ENCODE data around the gene ADGRV1.
A peak's percentile ranks its signal among the peaks of the same experiment; 100 is the strongest.

The ADGRV1 gene

DNA sequence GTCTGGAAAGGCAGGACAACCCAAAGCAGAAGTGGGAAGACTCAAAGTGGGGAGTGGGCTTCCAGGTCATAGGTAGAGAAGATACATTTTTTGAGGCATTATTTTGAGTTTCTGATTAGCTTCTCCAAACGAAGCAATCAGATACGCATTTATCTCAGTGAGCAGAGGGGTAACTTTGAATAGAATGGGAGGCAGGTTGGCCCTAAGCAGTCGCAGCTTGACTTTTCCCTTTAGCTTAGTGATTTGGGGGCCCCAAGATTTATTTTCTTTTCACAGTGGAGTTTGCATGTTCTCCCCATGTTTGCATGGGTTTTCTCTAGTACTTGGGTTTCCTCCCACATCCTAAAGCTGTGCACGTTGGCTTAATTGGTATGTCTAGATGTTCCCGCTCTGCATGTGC lies 422.6 kb downstream of the ADGRV1 start:
- no peak for DNase-seq (ENCODE audit: low read depth)
- TF ChIP-seq, protein P1, sequence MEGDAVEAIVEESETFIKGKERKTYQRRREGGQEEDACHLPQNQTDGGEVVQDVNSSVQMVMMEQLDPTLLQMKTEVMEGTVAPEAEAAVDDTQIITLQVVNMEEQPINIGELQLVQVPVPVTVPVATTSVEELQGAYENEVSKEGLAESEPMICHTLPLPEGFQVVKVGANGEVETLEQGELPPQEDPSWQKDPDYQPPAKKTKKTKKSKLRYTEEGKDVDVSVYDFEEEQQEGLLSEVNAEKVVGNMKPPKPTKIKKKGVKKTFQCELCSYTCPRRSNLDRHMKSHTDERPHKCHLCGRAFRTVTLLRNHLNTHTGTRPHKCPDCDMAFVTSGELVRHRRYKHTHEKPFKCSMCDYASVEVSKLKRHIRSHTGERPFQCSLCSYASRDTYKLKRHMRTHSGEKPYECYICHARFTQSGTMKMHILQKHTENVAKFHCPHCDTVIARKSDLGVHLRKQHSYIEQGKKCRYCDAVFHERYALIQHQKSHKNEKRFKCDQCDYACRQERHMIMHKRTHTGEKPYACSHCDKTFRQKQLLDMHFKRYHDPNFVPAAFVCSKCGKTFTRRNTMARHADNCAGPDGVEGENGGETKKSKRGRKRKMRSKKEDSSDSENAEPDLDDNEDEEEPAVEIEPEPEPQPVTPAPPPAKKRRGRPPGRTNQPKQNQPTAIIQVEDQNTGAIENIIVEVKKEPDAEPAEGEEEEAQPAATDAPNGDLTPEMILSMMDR (IDR thresholded peaks at IDR 0.05; ENCODE audit: low read depth, low read length) = no peak
- no peak for TF ChIP-seq MYC (IDR thresholded peaks at IDR 0.05; ENCODE audit: low read depth, low read length)
- TF ChIP-seq, protein P2, sequence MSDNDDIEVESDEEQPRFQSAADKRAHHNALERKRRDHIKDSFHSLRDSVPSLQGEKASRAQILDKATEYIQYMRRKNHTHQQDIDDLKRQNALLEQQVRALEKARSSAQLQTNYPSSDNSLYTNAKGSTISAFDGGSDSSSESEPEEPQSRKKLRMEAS (IDR thresholded peaks at IDR 0.05; ENCODE audit: low read depth, low read length) = no peak
- TF ChIP-seq POLR2A (IDR thresholded peaks at IDR 0.05; ENCODE audit: extremely low read depth, insufficient read length) = no peak
- H3K4me3 ChIP-seq (ENCODE audit: low read depth, low read length) = no peak overlapping the region

DNA sequence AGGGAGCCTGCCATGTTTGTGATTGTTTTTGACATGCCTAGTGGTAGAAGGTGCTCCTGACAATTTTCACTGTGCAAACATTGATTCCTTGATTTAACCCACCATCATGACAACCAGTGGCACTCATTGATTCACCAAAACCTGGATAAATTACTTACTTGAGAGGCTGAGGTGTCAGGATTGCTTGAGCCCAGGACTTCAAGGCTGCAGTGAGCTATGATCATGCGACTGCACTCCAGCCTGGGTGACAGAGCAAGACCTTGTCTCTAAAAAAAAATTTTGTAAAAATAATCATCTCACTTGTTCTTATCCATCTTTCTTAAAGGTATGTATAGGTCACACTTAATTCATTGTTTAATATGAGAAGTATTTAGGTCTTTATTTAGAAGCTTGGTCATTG lies 423.2 kb downstream of the ADGRV1 start:
- no peak overlapping the region for H3K4me3 ChIP-seq (ENCODE audit: low read depth, low read length)
- no peak for DNase-seq (ENCODE audit: low read depth)
- TF ChIP-seq, protein P1 (IDR thresholded peaks at IDR 0.05; ENCODE audit: low read depth, low read length) = no peak
- TF ChIP-seq POLR2A (IDR thresholded peaks at IDR 0.05; ENCODE audit: extremely low read depth, insufficient read length) (no peak), MYC (IDR thresholded peaks at IDR 0.05; ENCODE audit: low read depth, low read length) (no peak)
- TF ChIP-seq, protein P2 (IDR thresholded peaks at IDR 0.05; ENCODE audit: low read depth, low read length) = no peak

DNA sequence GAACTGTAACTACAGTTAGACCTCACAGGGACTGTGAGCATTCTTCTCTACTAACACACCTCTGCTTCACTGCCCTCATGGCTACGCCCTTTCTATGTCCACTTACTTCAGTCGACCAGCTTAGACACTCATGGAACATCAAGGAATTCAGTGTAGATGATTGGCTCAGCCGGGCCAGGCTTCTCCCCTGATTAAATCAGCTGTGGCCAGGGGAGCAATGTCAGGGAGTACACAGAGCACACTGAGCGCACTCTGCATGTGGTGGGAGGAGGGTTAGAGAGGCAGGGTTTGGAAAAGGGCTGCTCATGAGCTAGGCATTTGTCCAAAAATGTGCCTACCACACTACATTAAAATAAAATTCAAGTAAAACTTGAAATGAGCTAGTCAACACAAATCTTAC lies 424.0 kb downstream of the ADGRV1 start:
- H3K4me3 ChIP-seq (ENCODE audit: low read depth, low read length) = no peak overlapping the region
- no peak for TF ChIP-seq POLR2A (IDR thresholded peaks at IDR 0.05; ENCODE audit: extremely low read depth, insufficient read length)
- TF ChIP-seq, protein P1 (IDR thresholded peaks at IDR 0.05; ENCODE audit: low read depth, low read length) = no peak
- TF ChIP-seq MYC (IDR thresholded peaks at IDR 0.05; ENCODE audit: low read depth, low read length) = no peak
- TF ChIP-seq, protein P2 (IDR thresholded peaks at IDR 0.05; ENCODE audit: low read depth, low read length) = no peak
- peak; percentile 5 for DNase-seq (ENCODE audit: low read depth)

DNA sequence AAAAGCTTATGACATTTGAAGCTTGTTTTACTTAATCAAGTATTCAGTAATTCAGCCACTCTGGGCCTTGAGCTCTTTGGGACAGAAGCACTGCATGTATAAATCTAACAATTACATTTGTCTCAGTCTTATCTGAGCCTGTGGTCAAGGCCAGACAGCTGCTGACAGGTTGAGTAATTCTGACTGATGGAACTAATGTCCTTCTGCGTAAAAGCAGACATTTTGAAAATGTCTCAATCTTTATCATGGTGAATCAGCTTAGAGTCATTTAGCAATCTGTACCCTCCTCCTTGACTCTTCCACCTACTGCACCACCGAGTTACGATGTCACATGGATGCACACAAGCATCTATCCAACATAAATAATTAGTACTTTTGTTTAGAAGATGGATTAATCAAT lies 424.6 kb downstream of the ADGRV1 start:
- TF ChIP-seq, protein P1 (IDR thresholded peaks at IDR 0.05; ENCODE audit: low read depth, low read length) = no peak
- TF ChIP-seq, protein P2 (IDR thresholded peaks at IDR 0.05; ENCODE audit: low read depth, low read length) = peak; percentile 19; the same call in 1 of the 2 replicates
- peak; percentile 82 for DNase-seq (ENCODE audit: low read depth)
- H3K4me3 ChIP-seq (ENCODE audit: low read depth, low read length) = no peak overlapping the region

DNA sequence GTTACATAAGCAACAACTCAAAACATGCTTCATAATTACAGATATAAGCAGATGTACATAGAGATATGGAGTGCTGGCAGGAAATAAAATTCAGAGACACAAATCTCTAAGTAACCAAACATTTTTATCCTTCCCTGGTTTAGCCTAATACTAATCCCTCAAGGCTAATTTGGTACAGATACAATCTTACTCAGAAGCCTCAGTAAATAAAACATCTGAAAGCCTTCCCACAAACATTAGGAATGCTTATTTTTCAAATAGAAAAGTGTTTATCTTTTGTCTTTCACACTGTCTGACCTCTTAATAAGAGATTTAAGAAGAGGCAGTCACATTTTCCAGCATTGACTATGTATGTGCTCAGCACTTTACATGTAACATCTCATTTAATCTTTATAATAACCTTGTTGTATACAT lies 425.1 kb downstream of the ADGRV1 start:
- DNase-seq (ENCODE audit: low read depth) = no peak
- H3K4me3 ChIP-seq (ENCODE audit: low read depth, low read length) = no peak overlapping the region
- TF ChIP-seq, protein P2 (IDR thresholded peaks at IDR 0.05; ENCODE audit: low read depth, low read length) = no peak
- TF ChIP-seq POLR2A (IDR thresholded peaks at IDR 0.05; ENCODE audit: extremely low read depth, insufficient read length) (no peak), MYC (IDR thresholded peaks at IDR 0.05; ENCODE audit: low read depth, low read length) (no peak)
- TF ChIP-seq, protein P1 (IDR thresholded peaks at IDR 0.05; ENCODE audit: low read depth, low read length) = no peak

DNA sequence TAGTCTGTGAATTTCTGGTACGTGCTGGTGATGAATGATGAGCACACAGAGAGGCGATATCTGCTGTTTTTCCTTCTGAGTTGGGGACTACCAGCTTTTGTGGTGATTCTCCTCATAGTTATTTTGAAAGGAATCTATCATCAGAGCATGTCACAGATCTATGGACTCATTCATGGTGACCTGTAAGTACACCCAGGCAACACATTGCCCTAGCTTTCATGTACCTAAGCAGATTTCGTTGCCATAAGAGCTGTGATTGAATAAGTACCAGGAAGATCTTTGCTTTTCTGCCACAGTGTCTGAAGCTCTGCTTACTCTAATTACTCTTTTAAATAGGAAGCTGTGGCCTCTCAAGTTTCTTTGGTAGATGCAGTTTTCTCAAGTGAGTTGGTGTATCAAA lies 426.7 kb downstream of the ADGRV1 start:
- H3K4me3 ChIP-seq (ENCODE audit: low read depth, low read length) = no peak overlapping the region
- DNase-seq (ENCODE audit: low read depth) = no peak
- TF ChIP-seq, protein P1 (IDR thresholded peaks at IDR 0.05; ENCODE audit: low read depth, low read length) = no peak
- TF ChIP-seq POLR2A (IDR thresholded peaks at IDR 0.05; ENCODE audit: extremely low read depth, insufficient read length) (no peak), MYC (IDR thresholded peaks at IDR 0.05; ENCODE audit: low read depth, low read length) (no peak)
- TF ChIP-seq, protein P2 (IDR thresholded peaks at IDR 0.05; ENCODE audit: low read depth, low read length) = no peak

Data from NB4 (cell line).